Measurements from ENCODE around the gene ALG6.

DNA sequence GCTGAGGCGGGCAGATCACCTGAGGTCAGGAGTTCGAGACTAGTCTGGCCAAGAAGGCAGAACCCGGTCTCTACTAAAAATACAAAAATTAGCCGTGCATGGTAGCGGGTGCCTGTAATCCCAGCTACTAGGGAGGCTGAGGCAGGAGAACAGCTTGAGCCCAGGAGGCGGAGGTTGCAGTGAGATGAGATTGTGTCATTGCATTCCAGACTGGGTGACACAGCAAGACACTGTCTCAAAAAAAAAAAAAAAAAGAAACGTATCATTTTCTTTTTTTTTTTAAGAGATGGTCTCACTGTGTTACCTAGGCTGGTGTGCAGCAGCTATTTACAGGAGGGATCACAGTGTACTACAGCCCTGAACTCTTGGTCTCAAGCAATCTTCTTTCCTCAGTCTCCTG is 108.3 kb downstream of the ALG6 start:
- TF ChIP-seq CTCF (IDR thresholded peaks at IDR 0.05) (no peak), POLR2A (IDR thresholded peaks at IDR 0.05) (no peak)
